T-helper 22 cell (primary cell): ENCODE data around the gene DYDC1.
"Not testable (repeated sequence)": the region's sequence is repeated elsewhere in the genome, so short reads cannot be mapped to it uniquely, and the experiment has no call there.

Experiments
- DNase-seq: peaks from one replicate; pipeline ENCODE4 v3.0.0-alpha.2; 2020; ENCODE audit warnings: low read depth

DYDC1 gene

GRCh38 chr10:80356563-80356988 lies at the start of gene DYDC1, which contains the start of gene DYDC2:
TSS of gene DYDC1 (minus strand) at chr10:80356755. CDS start at chr10:80352601, 4,154 bp downstream.
TSS of gene DYDC2 (plus strand) at chr10:80356781. CDS start at chr10:80362444, 5,663 bp downstream.
- DNase-seq, result no peak

- DNase-seq, result no peak
Measured at GRCh38 chr10:80406204-80406603, 49.6 kb upstream of the DYDC1 start.

- no peak for DNase-seq
Measured at GRCh38 chr10:80405626-80406025, 49.1 kb upstream of the DYDC1 start.

- DNase-seq, result no peak
Measured at GRCh38 chr10:80405035-80405434, 48.5 kb upstream of the DYDC1 start.

GRCh38 chr10:80400136-80400804 lies 43.7 kb upstream of the DYDC1 start:
- no peak for DNase-seq

- no peak for DNase-seq
Measured at GRCh38 chr10:80397014-80397413, 40.5 kb upstream of the DYDC1 start.

- DNase-seq, result no peak
Measured at GRCh38 chr10:80394358-80394916, 37.9 kb upstream of the DYDC1 start.

- no peak for DNase-seq
Measured at GRCh38 chr10:80392250-80392649, 35.7 kb upstream of the DYDC1 start.

GRCh38 chr10:80390740-80391139 lies 34.2 kb upstream of the DYDC1 start:
- DNase-seq, result no peak

- no peak for DNase-seq
Measured at GRCh38 chr10:80382989-80383388, 26.4 kb upstream of the DYDC1 start.

GRCh38 chr10:80380185-80380584 lies 23.6 kb upstream of the DYDC1 start:
- no peak for DNase-seq

- no peak for DNase-seq
Measured at GRCh38 chr10:80379701-80380100, 23.1 kb upstream of the DYDC1 start.

- no peak for DNase-seq
Measured at GRCh38 chr10:80373502-80373901, 16.9 kb upstream of the DYDC1 start.

GRCh38 chr10:80372675-80373074 lies 16.1 kb upstream of the DYDC1 start:
- DNase-seq, result no peak

GRCh38 chr10:80371467-80371866 lies 14.9 kb upstream of the DYDC1 start:
- no peak for DNase-seq

- no peak for DNase-seq
Measured at GRCh38 chr10:80365510-80365909, 9.0 kb upstream of the DYDC1 start.

- DNase-seq, result no peak
Measured at GRCh38 chr10:80359644-80360043, 3.1 kb upstream of the DYDC1 start.

- not testable (repeated sequence) for DNase-seq
Measured at GRCh38 chr10:80358925-80359324, 2.4 kb upstream of the DYDC1 start.

- no peak for DNase-seq
Measured at GRCh38 chr10:80357851-80358125, 1.2 kb upstream of the DYDC1 start.

- no peak for DNase-seq
Measured at GRCh38 chr10:80356989-80357850, 665 bp upstream of the DYDC1 start.

- DNase-seq, result no peak
Measured at GRCh38 chr10:80351220-80351619, 5.3 kb downstream of the DYDC1 start.

- DNase-seq, result no peak
Measured at GRCh38 chr10:80350251-80350650, 6.3 kb downstream of the DYDC1 start.

GRCh38 chr10:80344912-80345311 lies 11.6 kb downstream of the DYDC1 start:
- DNase-seq, result no peak
